ENCODE measurements around the gene MRPL33.

- TF ChIP-seq CTCF (IDR thresholded peaks at IDR 0.05; ENCODE audit: poor library complexity, severe bottlenecking) (no peak), REST (IDR thresholded peaks at IDR 0.05; ENCODE audit: borderline replicate concordance) (no peak), EZH2 (IDR thresholded peaks at IDR 0.05; ENCODE audit: borderline replicate concordance, insufficient read depth, low read length, poor library complexity, severe bottlenecking) (no peak), EP300 (conservative IDR thresholded peaks at IDR 0.05; ENCODE audit: poor library complexity, severe bottlenecking) (no peak), TAF1 (IDR thresholded peaks at IDR 0.05; ENCODE audit: low read depth) (no peak), POLR2AphosphoS5 (IDR thresholded peaks at IDR 0.05) (no peak), RAD21 (conservative IDR thresholded peaks at IDR 0.05) (no peak), MXI1 (conservative IDR thresholded peaks at IDR 0.05; ENCODE audit: poor library complexity, severe bottlenecking) (no peak)
These were observed 4.6 kb downstream of the MRPL33 start for GRCh38 chr2:27776097-27776496.

Measured in neural cell (in vitro differentiated cells).